ENCODE results near the gene PLCB1. TPM values are rescaled to one million over a fixed set of nuclear protein-coding genes. Genes with fewer than 3 reads are reported as not detected.

The PLCB1 gene
- polyA plus RNA-seq, 6 donors from 2014 or later, result 0.27 to 0.79 (median 0.54) TPM; not detected in 2

GRCh38 chr20:8740265-8740664, 608.2 kb downstream of the PLCB1 start:
- DNase-seq (no peak), ATAC-seq (ENCODE audit: low read depth in 2 of 2) (no peak)
- Mint-ChIP-seq H3K27ac (no peak overlapping the region), H3K4me3 (no peak overlapping the region), H3K4me1 (no peaks in the 10 kb centered on the region), H3K9me3 (peaks cover 0 to 7% (median 0%) of the 10 kb centered on the region in 7 donors), H3K36me3 (no peaks in the 10 kb centered on the region), H3K27me3 (no peaks in the 10 kb centered on the region)

- DNase-seq, result no peak
- no peaks in the 10 kb centered on the region for H3K4me1 Mint-ChIP-seq
- ATAC-seq (ENCODE audit: low read depth in 2 of 2), result no peak
- H3K27me3 Mint-ChIP-seq, result no peaks in the 10 kb centered on the region
- H3K9me3 Mint-ChIP-seq, result no peaks in the 10 kb centered on the region
- no peaks in the 10 kb centered on the region for H3K36me3 Mint-ChIP-seq
- H3K27ac Mint-ChIP-seq, result no peak overlapping the region
- H3K4me3 Mint-ChIP-seq, result no peak overlapping the region
These were observed 612.3 kb downstream of the PLCB1 start for GRCh38 chr20:8744228-8744844.

GRCh38 chr20:8749101-8749500, 617.0 kb downstream of the PLCB1 start:
- H3K27me3 Mint-ChIP-seq, result no peaks in the 10 kb centered on the region
- no peak overlapping the region for H3K4me3 Mint-ChIP-seq

GRCh38 chr20:8749986-8750385, 617.9 kb downstream of the PLCB1 start:
- DNase-seq, result no peak
- Mint-ChIP-seq H3K36me3 (no peaks in the 10 kb centered on the region), H3K27me3 (no peaks in the 10 kb centered on the region), H3K4me3 (no peak overlapping the region), H3K27ac (no peak overlapping the region), H3K9me3 (no peaks in the 10 kb centered on the region), H3K4me1 (no peaks in the 10 kb centered on the region)
- ATAC-seq (ENCODE audit: low read depth in 2 of 2), result no peak

More at GRCh38 chr20:8749101-8749500, 617.0 kb downstream of the PLCB1 start:
- DNase-seq (no peak), ATAC-seq (ENCODE audit: low read depth in 2 of 2) (no peak)
- Mint-ChIP-seq H3K9me3 (no peaks in the 10 kb centered on the region), H3K27ac (no peak overlapping the region), H3K36me3 (no peaks in the 10 kb centered on the region), H3K4me1 (no peaks in the 10 kb centered on the region)

GRCh38 chr20:8755340-8756118, 623.5 kb downstream of the PLCB1 start:
- Mint-ChIP-seq H3K36me3 (no peaks in the 10 kb centered on the region), H3K4me1 (no peaks in the 10 kb centered on the region)

GRCh38 chr20:8756410-8756809, 624.3 kb downstream of the PLCB1 start:
- Mint-ChIP-seq H3K4me3 (no peak overlapping the region), H3K9me3 (no peaks in the 10 kb centered on the region), H3K4me1 (no peaks in the 10 kb centered on the region), H3K36me3 (no peaks in the 10 kb centered on the region), H3K27ac (no peak overlapping the region), H3K27me3 (no peaks in the 10 kb centered on the region)
- DNase-seq, result no peak
- ATAC-seq (ENCODE audit: low read depth in 2 of 2), result no peak

More at GRCh38 chr20:8755340-8756118, 623.5 kb downstream of the PLCB1 start:
- ATAC-seq (ENCODE audit: low read depth in 2 of 2), result no peak
- Mint-ChIP-seq H3K4me3 (no peak overlapping the region), H3K27me3 (no peaks in the 10 kb centered on the region), H3K27ac (no peak overlapping the region), H3K9me3 (no peaks in the 10 kb centered on the region)
- no peak for DNase-seq

- H3K36me3 Mint-ChIP-seq, result no peaks in the 10 kb centered on the region
- DNase-seq (no peak), ATAC-seq (ENCODE audit: low read depth in 2 of 2) (no peak)
- no peak overlapping the region for H3K4me3 Mint-ChIP-seq
- H3K27ac Mint-ChIP-seq, result no peak overlapping the region
- H3K4me1 Mint-ChIP-seq, result no peaks in the 10 kb centered on the region
- H3K27me3 Mint-ChIP-seq, result no peaks in the 10 kb centered on the region
- H3K9me3 Mint-ChIP-seq, result no peaks in the 10 kb centered on the region
These were observed 625.1 kb downstream of the PLCB1 start for GRCh38 chr20:8757146-8757545.

GRCh38 chr20:8764344-8764962, 632.4 kb downstream of the PLCB1 start:
- no peaks in the 10 kb centered on the region for H3K27me3 Mint-ChIP-seq
- H3K9me3 Mint-ChIP-seq, result peaks cover 0 to 4% (median 0%) of the 10 kb centered on the region in 7 donors
- no peak overlapping the region for H3K4me3 Mint-ChIP-seq
- no peak for ATAC-seq (ENCODE audit: low read depth in 2 of 2)
- DNase-seq, result no peak
- peak overlapping the region in 1 of 6 donors; percentile 7 for H3K27ac Mint-ChIP-seq
- H3K4me1 Mint-ChIP-seq, result no peaks in the 10 kb centered on the region
- H3K36me3 Mint-ChIP-seq, result no peaks in the 10 kb centered on the region

- H3K4me3 Mint-ChIP-seq, result no peak overlapping the region
- H3K27ac Mint-ChIP-seq, result no peak overlapping the region
- H3K27me3 Mint-ChIP-seq, result no peaks in the 10 kb centered on the region
- no peaks in the 10 kb centered on the region for H3K36me3 Mint-ChIP-seq
- peaks cover 0 to 4% (median 0%) of the 10 kb centered on the region in 7 donors for H3K9me3 Mint-ChIP-seq
- H3K4me1 Mint-ChIP-seq, result no peaks in the 10 kb centered on the region
- ATAC-seq (ENCODE audit: low read depth in 2 of 2), result no peak
- DNase-seq, result no peak
These were observed 634.9 kb downstream of the PLCB1 start for GRCh38 chr20:8766868-8767390.

GRCh38 chr20:8774412-8774811, 642.3 kb downstream of the PLCB1 start:
- Mint-ChIP-seq H3K27me3 (no peaks in the 10 kb centered on the region), H3K27ac (no peak overlapping the region), H3K4me1 (no peaks in the 10 kb centered on the region), H3K4me3 (no peak overlapping the region), H3K36me3 (no peaks in the 10 kb centered on the region), H3K9me3 (peaks cover 0 to 3% (median 0%) of the 10 kb centered on the region in 7 donors)
- DNase-seq (no peak), ATAC-seq (ENCODE audit: low read depth in 2 of 2) (no peak)

GRCh38 chr20:8777911-8778310, 645.8 kb downstream of the PLCB1 start:
- Mint-ChIP-seq H3K27me3 (no peaks in the 10 kb centered on the region), H3K4me1 (no peaks in the 10 kb centered on the region), H3K27ac (no peak overlapping the region), H3K36me3 (no peaks in the 10 kb centered on the region), H3K9me3 (peaks cover 0 to 4% (median 0%) of the 10 kb centered on the region in 7 donors), H3K4me3 (no peak overlapping the region)
- DNase-seq (no peak), ATAC-seq (ENCODE audit: low read depth in 2 of 2) (no peak)

GRCh38 chr20:8778387-8778786, 646.3 kb downstream of the PLCB1 start:
- Mint-ChIP-seq H3K4me3 (no peak overlapping the region), H3K27me3 (no peaks in the 10 kb centered on the region), H3K4me1 (no peaks in the 10 kb centered on the region), H3K9me3 (peaks cover 0 to 4% (median 0%) of the 10 kb centered on the region in 7 donors), H3K36me3 (no peaks in the 10 kb centered on the region), H3K27ac (no peak overlapping the region)
- ATAC-seq (ENCODE audit: low read depth in 2 of 2) (no peak), DNase-seq (no peak)

- H3K4me3 Mint-ChIP-seq, result no peak overlapping the region
- no peak for DNase-seq
- no peak for ATAC-seq (ENCODE audit: low read depth in 2 of 2)
- no peak overlapping the region for H3K27ac Mint-ChIP-seq
- H3K4me1 Mint-ChIP-seq, result no peaks in the 10 kb centered on the region
- no peaks in the 10 kb centered on the region for H3K27me3 Mint-ChIP-seq
- no peaks in the 10 kb centered on the region for H3K36me3 Mint-ChIP-seq
- peaks cover 0 to 4% (median 0%) of the 10 kb centered on the region in 7 donors for H3K9me3 Mint-ChIP-seq
These were observed 648.8 kb downstream of the PLCB1 start for GRCh38 chr20:8780915-8781314.

GRCh38 chr20:8782804-8783203, 650.7 kb downstream of the PLCB1 start:
- DNase-seq (no peak), ATAC-seq (ENCODE audit: low read depth in 2 of 2) (no peak)
- H3K4me3 Mint-ChIP-seq, result no peak overlapping the region
- H3K36me3 Mint-ChIP-seq, result no peaks in the 10 kb centered on the region
- no peak overlapping the region for H3K27ac Mint-ChIP-seq
- H3K9me3 Mint-ChIP-seq, result peaks cover 0 to 4% (median 0%) of the 10 kb centered on the region in 7 donors
- no peaks in the 10 kb centered on the region for H3K27me3 Mint-ChIP-seq
- H3K4me1 Mint-ChIP-seq, result no peaks in the 10 kb centered on the region
